Sigmoid colon (tissue), 3 donors: ENCODE data around the gene SERP1.

Source experiments
- POLR2A ChIP-seq, 2 donors: fragments of 450-650 bp; IDR thresholded peaks; one replicate each; pipeline ENCODE4 v1.6.1; 2016; ENCODE audit warnings: antibody characterized with exemption in 2 of 2, mild to moderate bottlenecking in 2 of 2, moderate library complexity in 2 of 2
- TF ChIP-seq, protein P1 (sequence below), 4 experiments: fragments of 450-650 bp in 3 of 4; fragments of 200-600 bp in 1 of 4; IDR thresholded peaks; one replicate each; pipeline ENCODE4 v1.5.1; 2016 to 2019; ENCODE audit warnings: antibody characterized with exemption in 4 of 4, mild to moderate bottlenecking in 3 of 4, moderate library complexity in 2 of 4

GRCh38 chr3:150543128-150543527, 3.2 kb downstream of the SERP1 start:
- TF ChIP-seq, protein P1, sequence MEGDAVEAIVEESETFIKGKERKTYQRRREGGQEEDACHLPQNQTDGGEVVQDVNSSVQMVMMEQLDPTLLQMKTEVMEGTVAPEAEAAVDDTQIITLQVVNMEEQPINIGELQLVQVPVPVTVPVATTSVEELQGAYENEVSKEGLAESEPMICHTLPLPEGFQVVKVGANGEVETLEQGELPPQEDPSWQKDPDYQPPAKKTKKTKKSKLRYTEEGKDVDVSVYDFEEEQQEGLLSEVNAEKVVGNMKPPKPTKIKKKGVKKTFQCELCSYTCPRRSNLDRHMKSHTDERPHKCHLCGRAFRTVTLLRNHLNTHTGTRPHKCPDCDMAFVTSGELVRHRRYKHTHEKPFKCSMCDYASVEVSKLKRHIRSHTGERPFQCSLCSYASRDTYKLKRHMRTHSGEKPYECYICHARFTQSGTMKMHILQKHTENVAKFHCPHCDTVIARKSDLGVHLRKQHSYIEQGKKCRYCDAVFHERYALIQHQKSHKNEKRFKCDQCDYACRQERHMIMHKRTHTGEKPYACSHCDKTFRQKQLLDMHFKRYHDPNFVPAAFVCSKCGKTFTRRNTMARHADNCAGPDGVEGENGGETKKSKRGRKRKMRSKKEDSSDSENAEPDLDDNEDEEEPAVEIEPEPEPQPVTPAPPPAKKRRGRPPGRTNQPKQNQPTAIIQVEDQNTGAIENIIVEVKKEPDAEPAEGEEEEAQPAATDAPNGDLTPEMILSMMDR (IDR thresholded peaks at IDR 0.05) = no peak
- TF ChIP-seq POLR2A (IDR thresholded peaks at IDR 0.05) = no peak
